ENCODE data around the gene PSMF1.

- no peak for TF ChIP-seq CTCF (conservative IDR thresholded peaks at IDR 0.05 in 1 of 2, IDR thresholded peaks at IDR 0.05 in 1 of 2; ENCODE audit: extremely low read depth in 1 of 2, insufficient read depth in 1 of 2, low read depth in 1 of 2, low read length in 2 of 2)
- no peak for TF ChIP-seq EZH2 (IDR thresholded peaks at IDR 0.05; ENCODE audit: borderline replicate concordance, low read length)
Observed at GRCh38 chr20:1087311-1087905, 31.0 kb upstream of the PSMF1 start.
